HepG2 (cell line): ENCODE data around the gene IL11RA. TPM values are rescaled to one million over a fixed set of nuclear protein-coding genes. Genes with fewer than 3 reads are reported as not detected.

Experiments used
- AGO1 ChIP-seq: fragments of 200-400 bp; formaldehyde crosslinking; IDR thresholded peaks from 2 replicates; pipeline ENCODE4 v1.6.1; 2017; ENCODE audit warnings: mild to moderate bottlenecking, low read depth, low read length, moderate library complexity; ENCODE audit not compliant: poor library complexity, severe bottlenecking
- ATF5 ChIP-seq: sonication (generic); formaldehyde crosslinking; IDR thresholded peaks from 2 replicates; pipeline ENCODE4 v1.4.0; 2020; ENCODE audit warnings: mild to moderate bottlenecking, low read depth, missing genetic modification reagents
- BRCA1 ChIP-seq: sonication (generic); formaldehyde crosslinking; IDR thresholded peaks from 2 replicates; pipeline ENCODE4 v1.4.0; 2020; ENCODE audit warnings: missing genetic modification reagents
- CBX1 ChIP-seq: IDR thresholded peaks from one replicate; pipeline ENCODE4 v1.6.1; 2016; ENCODE audit warnings: antibody characterized with exemption, low read depth
- CTCF ChIP-seq: sonication (generic); formaldehyde crosslinking; IDR thresholded peaks from 2 replicates; pipeline ENCODE4 v1.5.0; 2020; ENCODE audit warnings: mild to moderate bottlenecking, missing genetic modification reagents, moderate library complexity
- GATAD2A ChIP-seq: IDR thresholded peaks from 2 replicates; pipeline ENCODE4 v1.6.1; 2016
- LCORL ChIP-seq, 2 experiments: fragments of 450-650 bp in 1 of 2; sonication (generic) in 1 of 2; formaldehyde crosslinking in 1 of 2; IDR thresholded peaks; 2 replicates each; pipeline versions ENCODE4 v1.5.0 to v1.6.1; 2017 to 2020; ENCODE audit warnings: antibody characterized with exemption in 1 of 2, missing genetic modification reagents in 1 of 2
- MAFG ChIP-seq: sonication (generic); formaldehyde crosslinking; IDR thresholded peaks from 2 replicates; pipeline ENCODE4 v1.5.1; 2020; ENCODE audit warnings: mild to moderate bottlenecking, missing genetic modification reagents
- NFIB ChIP-seq: sonication (generic); formaldehyde crosslinking; IDR thresholded peaks from 2 replicates; pipeline ENCODE4 v1.9.0; 2021; ENCODE audit warnings: missing genetic modification reagents, mild to moderate bottlenecking, borderline replicate concordance
- ONECUT2 ChIP-seq: sonication (generic); formaldehyde crosslinking; IDR thresholded peaks from 2 replicates; pipeline ENCODE4 v1.4.0; 2020; ENCODE audit warnings: missing genetic modification reagents
- PATZ1 ChIP-seq: sonication (generic); formaldehyde crosslinking; IDR thresholded peaks from 2 replicates; pipeline ENCODE4 v1.4.0; 2020; ENCODE audit warnings: missing genetic modification reagents
- PTBP1 ChIP-seq: fragments of 200-400 bp; formaldehyde crosslinking; IDR thresholded peaks from 2 replicates; pipeline ENCODE4 v1.6.1; 2018; ENCODE audit warnings: low read length, low read depth; ENCODE audit not compliant: poor library complexity, severe bottlenecking
- XRCC5 ChIP-seq: fragments of 200-400 bp; formaldehyde crosslinking; optimal IDR thresholded peaks from 2 replicates; pipeline ENCODE3; 2017; ENCODE audit warnings: mild to moderate bottlenecking, low read length
- ZNF280D ChIP-seq: sonication (generic); formaldehyde crosslinking; IDR thresholded peaks from 2 replicates; pipeline ENCODE4 v1.5.1; 2020; ENCODE audit warnings: mild to moderate bottlenecking, missing genetic modification reagents
- ZNF34 ChIP-seq: sonication (generic); formaldehyde crosslinking; IDR thresholded peaks from 2 replicates; pipeline ENCODE4 v1.4.0; 2020; ENCODE audit warnings: mild to moderate bottlenecking, missing genetic modification reagents, borderline replicate concordance
- ZNF580 ChIP-seq: IDR thresholded peaks from 2 replicates; pipeline ENCODE4 v1.6.1; 2016; ENCODE audit warnings: low read depth, borderline replicate concordance
- ZNF605 ChIP-seq: sonication (generic); formaldehyde crosslinking; IDR thresholded peaks from 2 replicates; pipeline ENCODE4 v1.8.0; 2022; ENCODE audit warnings: mild to moderate bottlenecking, missing genetic modification reagents
- ZNF710 ChIP-seq: sonication (generic); formaldehyde crosslinking; IDR thresholded peaks from 2 replicates; pipeline ENCODE4 v1.5.0; 2020; ENCODE audit warnings: mild to moderate bottlenecking, missing genetic modification reagents, borderline replicate concordance
- polyA plus RNA-seq, 8 experiments: library from polyadenylated mRNA; depleted of rRNA in 3 of 8; stranded (reverse) in 7 of 8; unstranded in 1 of 8; fragments of >200 nt; fragmentation: Illumina TruSeq in 4 of 8; extraction: Trizol in 4 of 8; gene quantifications; 2 replicates each; pipeline versions ENCODE4 v1.2.1 to v1.2.3, GENCODE V29; 2011 to 2016; ENCODE audit warnings: low read depth in 4 of 8, missing spikeins in 1 of 8, mixed read lengths in 1 of 8; ENCODE audit not compliant: insufficient read depth in 1 of 8
- total RNA-seq, 5 experiments: library from RNA; depleted of rRNA; stranded (reverse); fragments of >200 nt; fragmentation: Illumina TruSeq; extraction: Trizol; gene quantifications; 2 replicates each; pipeline ENCODE4 v1.2.3, GENCODE V29; 2016; ENCODE audit warnings: low read depth in 1 of 5

Gene IL11RA
- total and polyA plus RNA-seq, 2 of the 13 experiments (the other 11 are each of a cell fraction or from before 2014, with no cell fraction given) = 2.0 to 4.2 TPM

GRCh38 chr9:34675048-34675714, 23.2 kb downstream of the IL11RA start (continued):
- TF ChIP-seq NFIB (CRISPR knock-in tag) (no peak), AGO1 (no peak), CBX1 (no peak), BRCA1 (CRISPR knock-in tag) (peak; percentile 59; the same call in 1 of the 2 replicates), PATZ1 (CRISPR knock-in tag) (0 out of 2 replicates have a peak, but pooled peaks have one; percentile 20), GATAD2A (CRISPR knock-in tag) (peak; percentile 56; the same call in 1 of the 2 replicates), ZNF280D (CRISPR knock-in tag) (peak; percentile 23; the same call in 1 of the 2 replicates), LCORL (IDR thresholded peaks at IDR 0.05) (no peak), LCORL (CRISPR knock-in tag; IDR thresholded peaks at IDR 0.05) (0 out of 2 replicates have a peak, but pooled peaks have one; percentile 29), ZNF710 (CRISPR knock-in tag) (peak; percentile 76; the same call in 1 of the 2 replicates), ONECUT2 (CRISPR knock-in tag) (no peak), PTBP1 (no peak), ZNF580 (peak; percentile 85; the same call in 1 of the 2 replicates), MAFG (CRISPR knock-in tag) (no peak), ATF5 (no peak), XRCC5 (peak; percentile 96), ZNF605 (peak; percentile 42; the same call in 1 of the 2 replicates), CTCF (CRISPR knock-in tag) (peak; percentile 99), ZNF34 (CRISPR knock-in tag) (no peak)
